Measurements from ENCODE around the gene TGFA.

Gene TGFA

DNA sequence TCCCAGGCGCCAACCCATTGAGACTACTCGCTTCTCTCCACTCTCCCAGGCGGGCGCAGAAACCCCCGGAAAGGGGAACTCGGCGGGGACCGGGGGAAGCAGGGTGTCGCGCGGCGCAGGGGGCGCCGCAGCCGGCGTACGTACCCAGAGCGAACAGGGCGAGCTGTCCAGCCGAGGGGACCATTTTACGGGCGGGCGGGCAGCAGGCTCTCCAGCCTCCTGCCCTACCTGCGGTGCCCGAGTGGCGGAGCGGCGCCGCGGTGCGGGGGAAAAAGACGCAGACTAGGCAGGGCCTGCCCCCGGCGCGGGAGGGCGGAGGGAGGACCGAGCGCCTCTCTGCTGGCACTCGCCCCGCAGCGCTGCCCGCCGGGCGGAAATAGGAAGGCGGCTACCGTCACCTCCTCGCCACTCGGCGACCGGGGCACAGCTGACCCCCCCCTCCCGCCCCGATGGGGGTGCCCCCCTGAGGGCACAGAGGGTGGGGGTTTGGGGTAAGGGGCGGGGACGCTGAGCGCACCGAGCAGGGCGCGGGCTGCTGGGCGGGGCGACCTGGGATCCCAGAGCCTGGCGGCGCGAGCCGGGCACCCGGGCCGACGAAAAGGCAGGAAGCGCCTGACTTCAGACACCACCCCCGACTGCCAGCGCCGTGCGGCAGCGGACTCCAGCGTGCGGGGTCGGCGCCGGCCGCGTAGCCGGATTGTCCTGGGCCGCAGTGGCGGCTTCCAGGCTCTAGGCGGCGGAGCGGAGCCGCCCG is at the start of gene TGFA:
Gene TGFA (minus strand): TSS at position 243 of the 754 bp plus-strand sequence. CDS start 59 bp downstream, at position 184.
- peak in 13 of 14 donors; percentile 44 to 88 (median 78) for DNase-seq

DNA sequence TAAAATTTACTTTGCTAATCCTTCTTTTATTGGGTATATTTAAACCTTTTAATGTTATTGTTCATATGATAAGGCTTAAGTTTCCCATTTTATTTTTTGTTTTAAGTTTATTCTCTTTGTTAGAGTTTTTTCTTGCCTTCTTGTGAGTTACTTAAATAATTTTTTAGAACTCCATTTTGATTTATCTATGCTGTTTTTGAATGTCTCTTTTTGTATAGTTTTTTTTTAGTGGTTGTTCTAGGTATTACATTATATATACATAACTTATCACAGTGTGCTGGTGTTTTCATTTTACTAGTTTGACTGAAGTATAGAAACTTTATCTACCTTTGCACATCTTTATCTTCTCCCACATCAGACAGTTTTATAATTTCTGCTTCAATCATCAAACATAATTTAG is 49.4 kb upstream of the TGFA start:
- no peak for DNase-seq

DNA sequence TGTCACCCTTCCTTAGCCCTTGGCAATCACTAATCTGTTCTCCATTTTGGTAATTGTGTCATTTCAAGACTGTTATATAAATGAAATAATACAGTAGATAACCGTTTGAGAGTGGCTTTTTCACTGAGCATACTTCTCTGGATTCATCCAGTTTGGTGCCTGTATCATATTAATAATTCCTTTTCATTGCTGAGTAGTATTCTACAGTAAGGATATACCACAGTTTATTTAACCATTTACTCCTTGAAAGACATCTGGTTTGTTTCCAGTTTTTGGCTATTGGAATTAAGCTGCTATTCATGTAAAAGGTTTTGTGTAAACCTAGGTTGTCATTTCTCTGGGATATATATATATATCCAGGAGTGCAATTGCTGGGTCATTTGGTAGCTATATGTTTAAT is 44.6 kb upstream of the TGFA start:
- DNase-seq = no peak

DNA sequence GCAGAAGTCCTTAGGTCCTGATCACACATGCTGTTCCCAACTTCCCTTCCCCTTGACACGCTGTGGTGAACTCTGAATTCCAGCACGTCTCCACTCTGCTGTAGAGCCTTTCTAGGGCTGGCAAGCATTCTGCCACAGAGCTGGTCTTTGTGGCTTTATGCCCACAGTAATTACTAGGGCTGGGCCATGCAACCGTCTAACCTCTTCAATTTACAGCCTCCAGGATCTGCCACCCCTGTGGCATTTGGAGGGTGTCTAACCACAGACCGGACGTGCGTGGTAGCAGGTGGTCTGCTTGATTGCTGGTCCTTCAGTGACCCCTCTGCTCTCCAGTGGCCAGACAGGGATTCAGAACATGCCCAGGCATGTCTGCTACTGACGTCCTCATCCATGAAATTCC is 43.1 kb upstream of the TGFA start:
- DNase-seq = no peak

DNA sequence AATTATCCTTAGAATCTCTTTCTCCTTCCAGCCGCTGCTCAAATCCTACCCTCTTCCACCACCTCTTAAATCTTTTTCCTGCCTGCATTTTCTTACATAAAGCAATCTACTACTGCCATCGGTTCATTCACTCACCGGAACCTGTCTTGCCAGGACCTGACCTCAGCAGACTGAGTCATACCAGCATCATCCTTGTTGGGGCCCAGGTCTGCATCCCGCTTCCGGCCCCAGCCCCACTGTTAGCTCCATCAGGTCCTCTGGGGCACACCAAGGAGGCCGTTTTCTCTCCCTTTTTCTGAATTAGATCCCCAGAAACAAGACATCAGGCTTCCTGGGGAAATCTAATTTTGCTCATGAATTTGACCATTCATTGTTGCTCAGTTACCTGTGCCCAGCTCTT is 42.7 kb upstream of the TGFA start:
- DNase-seq = no peak

DNA sequence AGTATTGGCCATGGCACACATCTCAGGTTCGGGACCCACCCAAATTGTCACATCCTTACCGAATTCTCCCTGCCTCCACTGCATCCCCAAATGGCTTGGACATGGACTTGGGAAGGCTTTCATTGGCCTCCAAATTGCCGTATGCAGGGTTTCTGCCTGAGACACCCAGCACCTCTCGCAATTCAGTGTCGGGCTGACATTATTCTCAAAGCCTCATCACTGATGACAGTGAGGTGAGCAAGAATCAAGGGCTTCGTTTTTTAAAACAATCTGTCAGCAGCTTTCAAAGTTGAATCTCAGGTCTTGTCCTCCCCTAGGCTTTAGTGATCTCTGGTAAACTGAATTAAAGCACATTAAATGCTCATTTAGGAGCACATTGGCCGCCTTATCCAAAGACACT is 29.5 kb upstream of the TGFA start:
- DNase-seq = no peak

DNA sequence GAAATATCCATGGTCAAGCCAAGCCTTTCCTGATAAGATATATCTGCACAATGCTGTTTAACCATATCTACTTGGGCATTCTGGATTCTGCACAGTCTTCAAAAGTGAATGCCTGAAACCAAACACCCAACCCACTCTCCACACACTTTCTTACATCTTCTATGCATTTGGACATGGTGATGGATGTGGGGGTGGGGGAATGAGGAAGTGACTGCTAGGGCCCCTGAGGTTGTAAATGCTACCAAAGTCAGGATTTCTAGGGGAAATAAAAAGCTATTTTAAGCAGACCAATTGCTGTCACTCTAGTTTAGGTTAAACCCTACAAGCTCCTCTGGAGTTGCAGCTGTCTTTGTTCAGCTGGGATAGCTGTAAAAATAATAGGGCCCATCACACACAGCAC is 26.7 kb upstream of the TGFA start:
- no peak for DNase-seq

DNA sequence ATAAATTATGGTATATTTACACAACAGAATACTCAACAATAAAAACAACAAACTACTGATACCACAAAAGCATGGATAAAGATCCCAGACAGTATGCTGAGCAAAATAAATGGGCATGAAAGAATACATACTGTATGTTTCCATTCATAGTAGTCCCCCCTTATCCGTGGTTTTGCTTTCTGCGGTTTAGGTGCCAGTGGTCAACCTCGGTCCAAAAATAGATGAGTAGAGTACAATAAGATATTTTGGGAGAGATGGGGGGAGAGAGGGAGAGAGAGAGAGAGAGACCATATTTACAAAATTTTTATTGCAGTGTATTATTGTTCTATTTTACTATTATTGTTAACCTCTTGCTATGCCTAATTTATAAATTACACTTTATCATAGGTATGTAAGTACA is 21.0 kb upstream of the TGFA start:
- DNase-seq = no peak

DNA sequence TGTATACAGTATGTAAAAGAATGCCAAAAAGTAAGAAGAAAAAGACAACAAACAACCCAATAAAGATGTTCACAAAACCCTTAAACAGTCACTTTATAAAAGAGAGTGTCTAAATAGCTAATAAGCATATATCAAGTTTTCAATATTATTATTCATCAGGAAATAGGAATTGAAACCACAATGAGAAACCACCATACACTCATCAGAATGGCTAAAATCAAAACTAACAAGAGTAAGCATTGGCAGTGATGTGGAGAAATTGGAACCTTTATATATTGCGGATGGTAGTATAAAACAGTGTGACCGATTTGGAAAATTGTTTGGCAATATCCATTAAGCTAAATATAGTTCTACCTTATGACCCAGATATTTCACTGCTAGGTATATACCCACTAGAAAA is 20.5 kb upstream of the TGFA start:
- no peak for DNase-seq

DNA sequence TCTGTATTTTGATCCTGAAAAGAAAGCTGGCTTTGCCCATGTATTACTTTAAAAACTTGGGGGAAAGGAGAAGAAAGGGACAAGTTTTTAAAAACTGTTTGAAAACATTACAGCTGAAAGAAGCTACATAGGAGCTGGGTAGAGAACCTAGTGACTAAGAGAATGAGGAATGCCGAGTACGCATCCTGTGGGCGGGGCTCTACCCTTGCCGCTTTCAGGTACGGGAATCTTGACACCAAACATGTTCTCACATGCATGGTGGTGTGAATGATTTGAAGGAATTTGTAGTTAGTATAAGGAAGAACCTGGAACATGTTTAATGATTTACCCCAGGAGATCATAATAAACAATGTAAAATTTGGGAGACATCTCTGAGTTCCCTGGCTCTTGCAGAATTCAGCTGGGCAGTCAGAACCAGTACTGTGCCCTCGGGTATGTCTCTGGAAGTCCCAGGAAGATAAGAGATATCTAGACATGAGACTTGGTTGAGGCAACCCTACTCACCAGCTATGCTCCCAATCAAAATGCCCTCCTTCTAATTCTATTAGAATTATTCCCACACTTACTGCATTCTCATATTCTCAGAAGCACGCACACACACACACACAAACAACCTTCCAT is 16.5 kb upstream of the TGFA start:
- no peak for DNase-seq

DNA sequence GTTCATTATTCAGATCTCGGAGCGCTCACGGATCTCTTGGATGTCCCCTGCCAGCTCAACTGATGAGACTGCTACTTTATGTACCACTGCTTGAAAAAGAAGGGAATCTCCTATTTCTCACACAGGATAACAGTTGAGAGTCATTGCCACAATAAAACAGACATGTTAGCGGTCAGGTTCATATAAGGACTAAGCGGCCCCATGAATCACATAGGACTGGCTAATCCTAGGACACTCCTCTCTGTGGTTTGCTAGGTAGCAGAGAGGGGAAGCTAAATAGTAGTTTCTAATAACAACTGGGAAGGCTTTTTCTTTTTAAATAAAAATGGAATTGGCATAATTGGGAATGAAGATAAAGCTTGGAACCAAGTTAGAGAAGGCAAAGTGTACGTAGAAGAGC is 15.9 kb upstream of the TGFA start:
- DNase-seq = no peak

DNA sequence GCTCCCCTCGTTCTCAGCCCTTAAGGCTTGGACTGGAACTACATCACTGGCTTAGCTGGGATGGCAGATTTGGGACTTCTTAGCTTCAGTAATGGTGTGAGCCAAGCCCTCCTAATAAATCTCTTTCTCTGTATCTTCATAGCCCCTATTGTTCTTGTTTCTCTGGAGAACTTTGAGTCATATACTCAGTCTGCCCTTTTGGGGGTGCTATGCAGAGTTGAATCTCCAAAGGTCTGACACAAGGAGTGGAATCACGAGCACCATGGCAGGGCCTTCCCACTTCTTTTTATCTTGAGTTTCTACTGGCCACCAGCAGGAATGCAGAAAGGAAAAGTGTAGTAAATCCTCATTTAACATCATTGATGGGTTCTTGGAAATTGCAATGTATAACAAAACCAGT is 13.3 kb upstream of the TGFA start:
- DNase-seq = no peak

DNA sequence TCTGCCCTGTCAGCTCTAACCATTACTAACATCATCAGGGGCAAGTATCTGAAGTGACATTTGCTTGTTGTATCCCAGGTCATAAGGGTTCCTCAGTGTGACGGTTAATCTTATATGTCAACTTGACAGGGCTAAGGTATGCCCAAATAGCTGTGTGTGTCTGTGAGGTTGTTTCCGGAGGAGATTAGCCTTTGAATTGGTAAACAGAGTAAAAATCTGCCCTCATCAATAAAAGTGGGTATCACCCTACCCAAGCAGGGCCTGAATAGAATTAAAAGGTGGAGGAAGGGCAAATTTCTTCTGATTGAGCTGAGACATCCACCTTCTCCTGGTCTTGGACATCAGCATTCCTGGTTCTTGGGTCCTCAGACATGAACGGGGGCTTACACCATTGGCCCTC is 12.8 kb upstream of the TGFA start:
- DNase-seq = no peak

DNA sequence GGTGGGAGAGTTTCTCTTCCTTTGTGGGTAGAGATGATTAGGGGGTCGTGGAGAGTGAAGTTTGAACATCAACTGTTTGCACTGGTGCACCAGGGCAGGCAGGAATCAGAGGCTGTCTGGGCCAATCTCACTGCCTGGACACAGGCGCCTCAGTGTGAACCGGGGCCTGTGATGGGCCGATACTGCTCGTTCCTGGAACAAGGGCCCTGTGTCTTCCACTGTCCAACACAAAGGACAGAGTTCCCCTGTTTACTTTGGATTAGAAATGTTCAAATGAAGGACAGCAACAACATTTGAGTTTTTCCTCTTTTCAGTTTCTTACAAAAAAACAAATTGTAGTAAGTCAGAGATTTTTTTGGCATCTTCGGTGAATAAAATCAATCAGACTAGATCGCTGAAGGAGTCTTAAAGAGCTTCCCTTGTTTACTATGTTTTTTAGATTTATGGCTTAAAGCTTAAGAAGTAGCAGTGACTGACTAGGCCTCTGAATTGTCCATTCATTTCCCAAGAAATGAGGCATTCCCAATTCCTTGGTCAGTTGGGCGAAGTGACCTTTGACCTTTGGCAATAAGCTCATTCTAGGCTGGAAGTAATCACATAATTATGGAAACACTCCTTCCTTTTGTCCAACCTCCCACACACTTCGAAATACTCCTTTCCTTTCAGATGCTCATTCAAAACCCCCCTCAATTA is 11.6 kb upstream of the TGFA start:
- peak in 12 of 14 donors; percentile 11 to 77 (median 54) for DNase-seq

DNA sequence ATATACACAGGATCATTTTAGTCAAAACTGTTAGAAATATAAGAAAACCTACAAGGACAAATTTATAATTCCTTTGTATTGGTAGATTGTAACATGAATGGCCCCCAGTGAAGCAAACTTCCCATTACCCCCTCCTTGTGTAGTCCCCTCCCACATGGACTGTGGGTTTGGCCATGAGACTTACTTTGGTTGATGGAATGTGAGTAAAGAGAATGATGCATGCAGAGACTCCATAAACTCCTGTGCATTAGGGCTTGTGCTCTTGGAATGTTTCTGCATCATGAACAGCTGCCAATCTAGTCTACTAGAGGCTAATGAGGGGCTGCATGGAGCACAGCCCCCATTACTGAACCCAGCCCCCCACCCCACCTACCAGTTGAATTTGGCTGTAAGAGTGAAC is 8.3 kb upstream of the TGFA start:
- DNase-seq = no peak

DNA sequence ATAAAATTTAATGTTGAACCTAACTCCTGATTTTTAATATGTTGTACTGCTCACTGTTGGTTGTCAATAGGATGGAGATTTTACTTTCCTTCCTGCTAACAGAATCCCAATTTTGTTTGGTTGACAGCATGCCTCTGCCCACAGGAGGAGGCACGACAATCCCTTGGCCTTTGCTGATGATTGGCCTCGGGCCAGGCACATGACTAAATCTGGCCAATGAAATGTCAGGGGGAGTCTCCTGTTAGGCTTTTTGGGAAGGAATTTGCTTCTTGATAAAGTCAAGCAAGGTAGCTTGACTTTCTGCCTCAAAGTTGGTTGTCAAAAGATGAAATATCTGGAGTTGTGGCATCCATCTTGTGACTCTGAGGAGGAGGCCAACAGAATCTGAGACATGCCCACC is 6.8 kb upstream of the TGFA start:
- no peak for DNase-seq

DNA sequence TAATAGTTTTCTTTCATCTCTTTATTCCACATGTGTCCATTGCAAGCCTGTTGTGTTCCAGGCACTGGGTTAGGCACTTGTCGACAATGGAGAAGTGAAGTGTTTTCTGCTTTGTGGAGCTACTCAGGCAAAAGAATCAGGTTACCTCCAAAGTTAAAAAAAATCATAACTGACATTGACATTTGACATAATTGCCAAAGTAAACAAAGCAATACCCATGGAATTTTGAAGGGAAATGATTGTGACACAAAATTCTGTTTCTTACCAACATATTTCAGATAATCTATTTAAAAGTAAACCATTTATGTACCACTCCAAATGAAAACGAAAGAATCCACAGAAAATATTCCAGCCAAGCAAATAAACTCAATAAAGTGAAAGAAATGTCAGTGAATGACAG is 6.4 kb upstream of the TGFA start:
- DNase-seq = no peak

DNA sequence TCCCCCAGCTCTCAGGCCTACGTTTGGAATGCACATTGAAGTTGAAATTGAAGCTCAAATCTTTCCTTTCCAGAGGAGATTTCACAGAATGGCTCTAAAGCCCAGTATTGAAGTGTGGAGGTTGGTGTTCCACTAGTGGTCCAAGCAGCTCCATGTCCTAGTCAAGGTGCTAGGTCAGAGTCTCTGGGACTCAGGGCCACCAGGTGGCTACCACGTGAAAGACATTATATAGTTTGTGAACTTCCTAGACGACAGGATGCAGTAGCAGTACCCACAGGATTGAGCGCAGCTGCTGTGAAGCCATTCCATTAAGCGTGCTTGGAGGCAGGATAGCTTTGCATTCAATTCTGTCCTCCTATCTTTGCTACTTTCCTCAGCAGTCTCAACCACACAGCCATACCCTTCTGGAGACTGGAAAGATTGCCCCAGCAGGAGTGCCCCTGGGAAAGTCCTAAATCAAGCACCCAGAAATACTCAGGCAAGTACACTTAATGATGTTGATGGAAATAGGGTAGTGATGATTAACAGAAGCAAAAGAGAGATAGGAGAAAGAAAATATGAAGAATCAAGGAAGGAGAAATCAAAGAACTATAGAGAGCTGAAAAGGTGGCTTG is 4.7 kb upstream of the TGFA start:
- no peak for DNase-seq

DNA sequence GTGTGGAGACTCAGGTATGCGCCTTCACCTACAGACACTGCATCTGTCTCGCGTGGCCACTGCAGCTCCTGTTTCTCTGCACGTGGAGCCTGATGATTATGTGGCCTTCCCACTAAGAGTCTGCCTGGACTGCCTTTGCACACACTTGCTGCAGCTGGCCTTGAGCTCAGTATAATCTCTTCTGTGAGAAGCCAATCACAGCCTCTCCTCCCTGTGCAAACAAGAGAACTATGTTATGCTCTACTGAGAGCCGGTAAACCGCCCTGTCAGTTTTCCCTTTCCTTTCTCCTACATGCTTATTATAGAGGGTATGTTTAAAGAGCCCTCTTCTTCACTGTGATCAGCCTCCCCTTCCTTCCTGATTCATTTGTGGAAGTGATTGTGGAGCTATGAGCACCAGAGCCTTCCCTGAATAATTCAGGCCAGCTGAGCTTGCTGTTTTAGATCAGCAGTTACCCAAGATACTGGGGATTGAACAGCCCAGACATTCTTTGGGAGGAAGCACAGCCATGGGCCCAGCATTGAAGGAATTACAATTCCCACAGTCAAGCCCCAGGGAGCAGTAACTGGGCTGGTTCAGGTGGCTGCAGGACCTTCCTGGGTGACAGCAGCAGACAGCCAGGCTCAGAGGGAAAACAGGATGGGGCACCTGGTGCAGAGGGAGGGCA is 3.7 kb upstream of the TGFA start:
- peak in 7 of 14 donors; percentile 10 to 65 (median 36) for DNase-seq

DNA sequence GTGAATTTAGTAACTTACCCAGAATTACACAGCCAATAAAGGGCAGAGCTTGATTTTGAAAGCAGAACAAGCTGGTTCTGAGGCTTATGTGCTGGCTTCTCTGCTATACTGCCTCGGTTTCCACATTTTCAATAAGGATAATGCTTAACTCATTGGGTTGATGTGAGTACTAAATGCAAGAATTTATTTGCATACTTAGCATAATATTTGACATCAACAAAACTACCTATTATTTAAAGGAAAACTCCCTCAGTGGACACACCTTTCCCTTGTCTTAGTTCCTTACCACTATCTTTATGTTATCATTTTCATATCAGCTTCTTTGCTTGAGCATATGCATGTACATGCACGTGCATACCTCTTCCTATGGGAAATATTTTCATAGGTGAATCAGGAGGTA is 3.0 kb upstream of the TGFA start:
- DNase-seq = no peak

DNA sequence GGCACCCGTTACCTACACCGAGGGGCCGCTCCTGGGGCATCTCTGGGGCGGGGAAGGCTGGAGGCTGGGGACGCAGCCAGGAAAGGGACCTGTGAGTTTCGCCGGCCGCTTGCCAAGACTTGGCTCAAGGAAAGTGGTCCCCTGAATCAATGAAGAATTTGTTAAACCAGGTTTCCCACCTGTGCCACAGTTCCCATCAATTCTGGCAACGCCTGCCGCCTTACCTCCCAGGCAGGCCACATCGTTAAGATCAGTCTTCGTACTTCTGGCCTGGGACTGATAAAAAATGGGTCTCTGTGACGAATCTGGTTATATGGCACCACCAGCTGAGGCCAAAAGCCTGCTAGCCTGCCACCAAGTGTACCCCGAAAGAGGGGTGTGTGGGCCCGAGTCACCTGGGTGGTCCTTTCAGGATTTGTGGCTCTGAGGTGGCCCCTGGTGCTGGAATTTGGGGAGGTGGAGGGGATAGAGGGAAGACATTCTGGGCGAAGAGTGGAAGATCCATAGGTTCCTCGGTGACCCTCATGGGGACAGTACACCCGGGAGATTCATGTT is 789 bp upstream of the TGFA start:
- DNase-seq = no peak

DNA sequence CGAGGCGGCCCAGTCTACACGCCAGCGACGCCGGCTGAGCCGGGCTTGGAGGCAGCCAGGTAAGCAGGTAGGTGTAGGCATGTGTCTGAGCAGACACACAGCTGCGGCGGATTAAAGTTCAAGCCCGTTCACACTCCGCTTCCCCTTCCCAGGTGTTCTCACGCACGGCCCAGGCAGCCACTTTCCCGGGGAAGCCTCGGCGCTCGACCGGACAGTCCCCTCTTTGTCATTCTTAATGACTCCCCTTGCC is 367 bp downstream of the TGFA start:
- DNase-seq = peak in 5 of 14 donors; percentile 38 to 61 (median 54)

Data from C1 segment of cervical spinal cord (tissue), 14 donors.